Stomach smooth muscle (tissue), 2 donors: ENCODE data around the gene CRACDL.

Source experiments
- H3K27ac ChIP-seq: one replicate; pipeline ENCODE4 v1.7.0; 2013; ENCODE audit warnings: mild to moderate bottlenecking, low read length, inconsistent platforms
- H3K27me3 ChIP-seq, 2 donors: one replicate each; pipeline ENCODE4 v1.7.0; 2013; ENCODE audit warnings: low read length in 2 of 2; ENCODE audit not compliant: insufficient read depth in 2 of 2, control insufficient read depth in 1 of 2
- H3K36me3 ChIP-seq, 2 donors: one replicate each; pipeline ENCODE4 v1.7.0; 2013; ENCODE audit warnings: low read length in 2 of 2; ENCODE audit not compliant: control insufficient read depth in 2 of 2, insufficient read depth in 2 of 2
- H3K4me1 ChIP-seq: one replicate; pipeline ENCODE4 v1.7.0; 2013; ENCODE audit warnings: low read length; ENCODE audit not compliant: control insufficient read depth, insufficient read depth
- H3K4me3 ChIP-seq, 2 donors: one replicate each; pipeline ENCODE4 v1.7.0; 2013; ENCODE audit warnings: low read length in 2 of 2
- H3K9ac ChIP-seq, 2 donors: one replicate each; pipeline ENCODE4 v1.7.0; 2013; ENCODE audit warnings: low read length in 2 of 2, mild to moderate bottlenecking in 1 of 2
- H3K9me3 ChIP-seq, 2 donors: one replicate each; pipeline ENCODE4 v1.7.0; 2013; ENCODE audit warnings: low read length in 2 of 2; ENCODE audit not compliant: control insufficient read depth in 2 of 2
- donor health status: healthy.
- donor health status: Pancreatic carcinoma.

Gene CRACDL

DNA sequence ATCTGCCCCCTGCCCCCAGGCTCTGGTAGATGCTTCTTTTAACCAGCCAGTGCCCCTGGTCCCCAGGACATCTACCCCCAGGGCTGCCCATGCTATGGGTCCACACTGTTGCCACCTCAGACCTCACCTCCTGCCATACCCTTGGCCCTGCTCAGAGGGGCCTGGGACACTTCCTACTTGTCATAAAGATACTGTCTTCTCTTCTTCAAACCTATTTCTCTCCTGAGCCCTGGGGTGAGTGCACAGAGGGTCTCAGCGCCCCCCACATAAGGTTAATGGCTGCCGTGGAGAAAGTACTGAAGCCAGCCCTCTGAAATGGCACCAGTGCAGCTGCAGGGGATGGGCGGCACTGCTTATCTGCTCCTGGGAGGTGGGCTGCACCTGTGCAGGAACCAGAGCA is 127.5 kb downstream of the CRACDL start:
- H3K9me3 ChIP-seq: no peaks in the 10 kb centered on the region
- no peak overlapping the region for H3K9ac ChIP-seq
- no peak overlapping the region for H3K27ac ChIP-seq
- H3K27me3 ChIP-seq: no peaks in the 10 kb centered on the region
- peaks cover 22% of the 10 kb centered on the region for H3K4me1 ChIP-seq
- H3K4me3 ChIP-seq: no peak overlapping the region
- H3K36me3 ChIP-seq: no peaks in the 10 kb centered on the region

- Histone ChIP-seq H3K9me3 (no peaks in the 10 kb centered on the region), H3K9ac (no peak overlapping the region), H3K27ac (no peak overlapping the region), H3K27me3 (no peaks in the 10 kb centered on the region), H3K4me3 (no peak overlapping the region), H3K4me1 (peaks cover 22% of the 10 kb centered on the region), H3K36me3 (no peaks in the 10 kb centered on the region)
These were observed 128.1 kb downstream of the CRACDL start for GRCh38 chr2:98807929-98808328.

- H3K27me3 ChIP-seq: no peaks in the 10 kb centered on the region
- H3K4me3 ChIP-seq: no peak overlapping the region
- H3K9ac ChIP-seq: no peak overlapping the region
- peak overlapping the region; percentile 60 for H3K27ac ChIP-seq
- H3K4me1 ChIP-seq: peaks cover 22% of the 10 kb centered on the region
- no peaks in the 10 kb centered on the region for H3K9me3 ChIP-seq
- no peaks in the 10 kb centered on the region for H3K36me3 ChIP-seq
These were observed 128.8 kb downstream of the CRACDL start for GRCh38 chr2:98807221-98807620.

- Histone ChIP-seq H3K27me3 (no peaks in the 10 kb centered on the region), H3K4me3 (peak overlapping the region; percentile 20 to 29), H3K36me3 (no peaks in the 10 kb centered on the region), H3K9me3 (no peaks in the 10 kb centered on the region), H3K27ac (peak overlapping the region; percentile 60), H3K4me1 (peaks cover 22% of the 10 kb centered on the region), H3K9ac (no peak overlapping the region)
These were observed 129.8 kb downstream of the CRACDL start for GRCh38 chr2:98806236-98806697.

DNA sequence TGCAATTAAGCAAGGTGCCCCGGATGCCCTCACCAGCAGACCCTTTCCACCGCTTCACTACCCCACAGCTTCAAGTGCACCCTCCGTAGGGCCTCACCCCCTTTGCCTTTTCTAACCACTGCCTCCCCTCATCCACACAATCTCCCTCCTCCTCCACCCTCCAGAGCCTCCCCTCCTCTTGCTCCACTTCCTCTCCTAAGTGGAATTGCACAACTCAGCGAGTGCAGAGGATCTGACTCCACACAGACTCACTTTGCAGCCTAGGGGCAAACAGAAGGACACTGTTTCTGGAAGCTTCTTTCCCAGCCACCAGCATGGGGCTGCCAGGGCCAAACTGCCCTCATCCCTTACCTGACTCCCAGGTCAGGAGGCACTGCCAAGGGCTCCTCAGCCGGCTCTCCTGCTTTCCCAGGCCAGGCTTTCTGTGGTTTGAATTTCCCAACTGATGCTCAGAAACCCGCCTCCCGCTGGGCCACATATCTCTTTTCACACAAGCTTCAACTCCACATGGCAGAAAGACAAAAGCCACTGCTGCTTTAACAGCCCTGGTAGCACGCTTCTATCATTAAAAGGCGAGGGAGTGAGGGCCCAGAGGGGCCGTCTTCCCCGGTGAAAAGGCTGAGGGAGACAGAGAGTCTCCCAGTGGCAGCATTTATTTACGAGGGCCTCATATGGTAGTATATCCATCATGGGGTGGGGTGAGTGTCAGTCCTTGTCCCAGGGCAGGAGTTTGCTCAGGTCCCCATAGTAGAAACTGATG is 130.4 kb downstream of the CRACDL start:
- Histone ChIP-seq H3K27ac (peak overlapping the region; percentile 60), H3K4me1 (peaks cover 22% of the 10 kb centered on the region), H3K9me3 (no peaks in the 10 kb centered on the region), H3K27me3 (no peaks in the 10 kb centered on the region), H3K4me3 (no peak overlapping the region), H3K36me3 (no peaks in the 10 kb centered on the region), H3K9ac (no peak overlapping the region)

GRCh38 chr2:98804736-98805135 is 131.3 kb downstream of the CRACDL start:
- Histone ChIP-seq H3K9ac (no peak overlapping the region), H3K4me3 (no peak overlapping the region), H3K9me3 (no peaks in the 10 kb centered on the region), H3K36me3 (no peaks in the 10 kb centered on the region), H3K4me1 (peaks cover 22% of the 10 kb centered on the region), H3K27me3 (no peaks in the 10 kb centered on the region), H3K27ac (no peak overlapping the region)

DNA sequence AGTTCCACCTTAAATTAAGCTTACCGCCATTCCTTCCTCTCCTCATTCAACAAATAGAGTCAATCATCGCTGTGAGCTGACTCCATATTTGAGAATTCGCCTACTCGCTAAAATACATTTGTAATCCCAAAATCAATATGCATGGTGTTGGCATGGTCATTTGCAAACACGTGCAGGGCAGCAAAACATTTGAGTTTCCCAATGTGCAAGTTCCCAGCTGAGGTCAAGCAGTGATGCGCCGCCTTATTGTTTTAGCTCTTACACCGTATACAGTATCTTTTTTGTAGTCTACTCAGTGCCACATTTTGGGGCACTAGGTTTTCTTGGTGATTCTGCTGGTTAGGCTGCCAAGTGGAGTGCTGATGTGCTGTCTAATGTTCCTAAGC is 131.8 kb downstream of the CRACDL start:
- Histone ChIP-seq H3K9ac (no peak overlapping the region), H3K27ac (no peak overlapping the region), H3K27me3 (no peaks in the 10 kb centered on the region), H3K9me3 (no peaks in the 10 kb centered on the region), H3K4me1 (peaks cover 22% of the 10 kb centered on the region), H3K36me3 (no peaks in the 10 kb centered on the region), H3K4me3 (no peak overlapping the region)

- Histone ChIP-seq H3K4me3 (no peak overlapping the region), H3K9ac (no peak overlapping the region), H3K36me3 (no peaks in the 10 kb centered on the region), H3K27me3 (no peaks in the 10 kb centered on the region), H3K9me3 (no peaks in the 10 kb centered on the region), H3K27ac (no peak overlapping the region), H3K4me1 (peaks cover 22% of the 10 kb centered on the region)
These were observed 132.4 kb downstream of the CRACDL start for GRCh38 chr2:98803405-98804264.

DNA sequence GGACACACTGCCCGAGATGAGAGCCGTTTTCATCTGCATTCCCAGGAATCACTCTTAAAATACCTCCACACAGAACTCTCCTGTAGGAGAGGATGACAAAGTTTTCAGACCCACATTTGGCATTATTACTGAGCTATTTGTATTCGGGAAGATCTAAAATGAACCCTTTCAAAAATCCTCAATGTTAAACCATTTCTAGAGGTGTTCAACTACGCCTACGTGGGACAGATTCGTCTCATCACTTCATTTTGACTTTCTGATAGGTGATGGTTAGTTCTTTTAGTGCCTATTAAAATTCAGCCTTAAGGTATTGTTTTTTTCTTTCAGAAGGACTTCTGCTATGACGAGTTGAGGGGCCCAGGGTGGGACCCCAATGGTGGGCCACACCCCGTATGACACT is 133.7 kb downstream of the CRACDL start:
- no peaks in the 10 kb centered on the region for H3K36me3 ChIP-seq
- no peaks in the 10 kb centered on the region for H3K9me3 ChIP-seq
- H3K9ac ChIP-seq: no peak overlapping the region
- H3K27ac ChIP-seq: no peak overlapping the region
- H3K4me3 ChIP-seq: no peak overlapping the region
- H3K27me3 ChIP-seq: no peaks in the 10 kb centered on the region
- peaks cover 21% of the 10 kb centered on the region for H3K4me1 ChIP-seq

- no peaks in the 10 kb centered on the region for H3K36me3 ChIP-seq
- H3K9ac ChIP-seq: no peak overlapping the region
- H3K9me3 ChIP-seq: no peaks in the 10 kb centered on the region
- H3K27me3 ChIP-seq: no peaks in the 10 kb centered on the region
- H3K4me1 ChIP-seq: peaks cover 16% of the 10 kb centered on the region
- H3K4me3 ChIP-seq: no peak overlapping the region
- H3K27ac ChIP-seq: no peak overlapping the region
These were observed 134.1 kb downstream of the CRACDL start for GRCh38 chr2:98801921-98802321.

GRCh38 chr2:98801286-98801685 is 134.7 kb downstream of the CRACDL start:
- Histone ChIP-seq H3K27me3 (no peaks in the 10 kb centered on the region), H3K9ac (no peak overlapping the region), H3K4me3 (no peak overlapping the region), H3K4me1 (peaks cover 10% of the 10 kb centered on the region), H3K9me3 (no peaks in the 10 kb centered on the region), H3K27ac (no peak overlapping the region), H3K36me3 (no peaks in the 10 kb centered on the region)
